ENCODE measurements around the gene MATN1.

The MATN1 gene

DNA sequence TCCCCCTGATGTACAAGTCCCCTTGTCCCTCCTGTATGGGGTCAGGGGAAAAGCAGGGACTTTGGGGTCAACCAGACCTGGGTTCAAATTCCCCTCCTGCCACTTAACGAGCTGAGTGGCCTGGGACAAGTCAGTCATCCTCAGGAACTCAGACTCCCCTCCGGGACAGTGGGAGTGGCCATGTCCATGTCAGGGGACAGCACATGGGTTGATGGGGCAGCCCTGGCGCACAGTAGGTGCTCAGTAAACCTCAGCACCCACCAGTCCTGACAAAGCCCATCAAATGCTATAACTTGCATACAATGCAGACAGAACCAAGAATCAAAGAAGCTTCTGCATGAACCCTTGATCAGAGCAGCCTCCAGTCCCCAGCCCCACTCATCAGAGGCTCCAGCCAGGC lies 30.0 kb downstream of the MATN1 start:
- no peaks in the 10 kb centered on the region for H3K9me2 ChIP-seq (replicated peaks; ENCODE audit: control insufficient read depth, low read length)
- no peak overlapping the region for H3K27ac ChIP-seq (ENCODE audit: low read depth, low read length)
- H3K4me2 ChIP-seq (ENCODE audit: low read length): no peak overlapping the region
- peaks cover 12% of the 10 kb centered on the region for H3K4me1 ChIP-seq (ENCODE audit: control insufficient read depth, low read length)
- TF ChIP-seq, protein P1, sequence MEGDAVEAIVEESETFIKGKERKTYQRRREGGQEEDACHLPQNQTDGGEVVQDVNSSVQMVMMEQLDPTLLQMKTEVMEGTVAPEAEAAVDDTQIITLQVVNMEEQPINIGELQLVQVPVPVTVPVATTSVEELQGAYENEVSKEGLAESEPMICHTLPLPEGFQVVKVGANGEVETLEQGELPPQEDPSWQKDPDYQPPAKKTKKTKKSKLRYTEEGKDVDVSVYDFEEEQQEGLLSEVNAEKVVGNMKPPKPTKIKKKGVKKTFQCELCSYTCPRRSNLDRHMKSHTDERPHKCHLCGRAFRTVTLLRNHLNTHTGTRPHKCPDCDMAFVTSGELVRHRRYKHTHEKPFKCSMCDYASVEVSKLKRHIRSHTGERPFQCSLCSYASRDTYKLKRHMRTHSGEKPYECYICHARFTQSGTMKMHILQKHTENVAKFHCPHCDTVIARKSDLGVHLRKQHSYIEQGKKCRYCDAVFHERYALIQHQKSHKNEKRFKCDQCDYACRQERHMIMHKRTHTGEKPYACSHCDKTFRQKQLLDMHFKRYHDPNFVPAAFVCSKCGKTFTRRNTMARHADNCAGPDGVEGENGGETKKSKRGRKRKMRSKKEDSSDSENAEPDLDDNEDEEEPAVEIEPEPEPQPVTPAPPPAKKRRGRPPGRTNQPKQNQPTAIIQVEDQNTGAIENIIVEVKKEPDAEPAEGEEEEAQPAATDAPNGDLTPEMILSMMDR (IDR thresholded peaks at IDR 0.05; ENCODE audit: low read depth, low read length, poor library complexity, severe bottlenecking): no peak
- no peak for TF ChIP-seq EZH2phosphoT487 (IDR thresholded peaks at IDR 0.05; ENCODE audit: borderline replicate concordance, low read length)
- H3K27me3 ChIP-seq (ENCODE audit: control insufficient read depth, low read length): peaks cover 11% of the 10 kb centered on the region
- H3F3A ChIP-seq (ENCODE audit: control insufficient read depth, insufficient read depth): no peaks in the 10 kb centered on the region
- H3K4me3 ChIP-seq (ENCODE audit: low read length): no peak overlapping the region
- no peaks in the 10 kb centered on the region for H3K79me2 ChIP-seq (ENCODE audit: control insufficient read depth, low read length)
- H3K9me3 ChIP-seq (ENCODE audit: control insufficient read depth, insufficient read depth, low read length): no peaks in the 10 kb centered on the region
- H4K20me1 ChIP-seq (ENCODE audit: control insufficient read depth, insufficient read depth, low read depth, low read length): no peaks in the 10 kb centered on the region
- H3K36me3 ChIP-seq (ENCODE audit: control insufficient read depth, low read length): no peaks in the 10 kb centered on the region

GRCh38 chr1:30692948-30693301 lies 30.5 kb downstream of the MATN1 start:
- Histone ChIP-seq H3K4me3 (ENCODE audit: low read length) (no peak overlapping the region), H3K27ac (ENCODE audit: low read depth, low read length) (no peak overlapping the region), H3K9me3 (ENCODE audit: control insufficient read depth, insufficient read depth, low read length) (no peaks in the 10 kb centered on the region), H3K27me3 (ENCODE audit: control insufficient read depth, low read length) (peaks cover 11% of the 10 kb centered on the region), H3K4me1 (ENCODE audit: control insufficient read depth, low read length) (peaks cover 12% of the 10 kb centered on the region), H3K9me2 (replicated peaks; ENCODE audit: control insufficient read depth, low read length) (no peaks in the 10 kb centered on the region), H4K20me1 (ENCODE audit: control insufficient read depth, insufficient read depth, low read depth, low read length) (no peaks in the 10 kb centered on the region), H3F3A (ENCODE audit: control insufficient read depth, insufficient read depth) (no peaks in the 10 kb centered on the region), H3K4me2 (ENCODE audit: low read length) (no peak overlapping the region), H3K36me3 (ENCODE audit: control insufficient read depth, low read length) (no peaks in the 10 kb centered on the region), H3K79me2 (ENCODE audit: control insufficient read depth, low read length) (no peaks in the 10 kb centered on the region)
- TF ChIP-seq, protein P1 (IDR thresholded peaks at IDR 0.05; ENCODE audit: low read depth, low read length, poor library complexity, severe bottlenecking): no peak
- TF ChIP-seq EZH2phosphoT487 (IDR thresholded peaks at IDR 0.05; ENCODE audit: borderline replicate concordance, low read length): no peak

DNA sequence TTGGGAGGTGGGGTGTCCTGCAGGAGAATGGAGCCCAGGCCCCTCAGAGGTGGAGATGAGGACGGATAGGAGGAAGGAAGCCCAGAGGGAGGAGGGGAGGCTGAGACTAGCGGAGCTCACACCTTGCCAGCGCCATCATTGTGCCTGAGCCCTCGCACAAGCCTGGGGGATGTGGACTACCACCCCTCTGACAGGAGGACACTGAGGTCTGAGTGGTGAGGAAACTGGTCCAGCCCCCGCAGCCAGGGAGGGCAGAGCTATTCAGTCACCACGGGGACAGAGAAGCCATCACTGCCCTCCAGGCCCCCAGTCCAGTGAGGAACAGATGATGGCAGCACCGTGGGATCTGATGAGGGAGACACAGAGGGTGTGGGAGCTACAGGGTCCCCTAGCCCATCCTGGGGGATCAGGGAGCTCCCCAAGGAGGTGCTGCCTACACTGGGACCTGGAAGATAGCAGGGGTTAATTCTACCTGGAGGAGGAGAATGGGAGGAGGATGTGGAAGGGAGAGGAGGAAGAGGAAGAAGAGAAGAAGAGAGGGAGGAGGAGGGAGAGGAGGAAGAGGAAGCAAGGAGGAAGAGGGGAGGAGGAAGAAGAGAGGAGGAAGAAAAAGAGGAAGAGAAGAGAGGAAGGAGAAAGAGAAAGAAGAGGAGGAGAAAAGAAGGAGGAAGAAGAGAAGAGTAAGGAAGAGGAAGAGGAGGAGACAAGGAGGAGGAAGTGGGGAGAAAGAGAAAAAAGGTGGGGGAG lies 31.0 kb downstream of the MATN1 start:
- Histone ChIP-seq H3K9me3 (ENCODE audit: control insufficient read depth, insufficient read depth, low read length) (no peaks in the 10 kb centered on the region), H3K27me3 (ENCODE audit: control insufficient read depth, low read length) (peaks cover 11% of the 10 kb centered on the region), H3K4me1 (ENCODE audit: control insufficient read depth, low read length) (peaks cover 12% of the 10 kb centered on the region), H3K36me3 (ENCODE audit: control insufficient read depth, low read length) (no peaks in the 10 kb centered on the region), H3F3A (ENCODE audit: control insufficient read depth, insufficient read depth) (no peaks in the 10 kb centered on the region), H3K4me3 (ENCODE audit: low read length) (no peak overlapping the region), H4K20me1 (ENCODE audit: control insufficient read depth, insufficient read depth, low read depth, low read length) (no peaks in the 10 kb centered on the region), H3K79me2 (ENCODE audit: control insufficient read depth, low read length) (no peaks in the 10 kb centered on the region), H3K4me2 (ENCODE audit: low read length) (no peak overlapping the region), H3K9me2 (replicated peaks; ENCODE audit: control insufficient read depth, low read length) (no peaks in the 10 kb centered on the region), H3K27ac (ENCODE audit: low read depth, low read length) (no peak overlapping the region)
- TF ChIP-seq, protein P1 (IDR thresholded peaks at IDR 0.05; ENCODE audit: low read depth, low read length, poor library complexity, severe bottlenecking): no peak
- TF ChIP-seq EZH2phosphoT487 (IDR thresholded peaks at IDR 0.05; ENCODE audit: borderline replicate concordance, low read length): no peak
